ENCODE data around the gene WNT7A. TPM values are rescaled to one million over a fixed set of nuclear protein-coding genes. Genes with fewer than 3 reads are reported as not detected.

Gene WNT7A
- total RNA-seq, 1 donor from 2014 or later = not detected

DNA sequence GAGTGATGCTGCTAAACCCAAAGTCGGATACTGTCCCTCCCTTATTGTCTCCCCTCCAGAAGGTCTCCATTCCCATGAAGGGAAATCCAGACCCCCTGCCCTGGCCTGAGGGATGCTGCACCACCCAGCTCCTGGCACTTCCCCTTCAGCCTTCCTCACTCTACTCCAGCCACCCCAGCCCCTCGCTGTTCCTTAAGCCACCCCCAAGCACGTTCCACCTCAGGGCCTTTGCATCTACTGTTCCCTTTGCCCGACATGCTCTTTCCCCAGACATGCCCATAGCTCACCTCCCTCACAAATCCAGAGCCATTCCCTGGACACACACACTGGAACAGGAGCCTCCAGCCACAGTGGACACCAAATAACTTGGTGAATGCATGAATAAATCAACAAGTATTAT is 8.1 kb downstream of the WNT7A start:
- Histone ChIP-seq H4K20me1 (ENCODE audit: low read depth) (peaks cover 9% of the 10 kb centered on the region), H3K9ac (no peak overlapping the region), H2AFZ (replicated peaks) (no peak overlapping the region), H3K79me2 (ENCODE audit: low read depth) (no peaks in the 10 kb centered on the region), H3F3A (ENCODE audit: low read depth) (no peaks in the 10 kb centered on the region), H3K27ac (no peak overlapping the region), H3K27me3 (peaks cover 97% of the 10 kb centered on the region), H3K36me3 (no peaks in the 10 kb centered on the region), H3K4me2 (no peak overlapping the region), H3K4me1 (peaks cover 5% of the 10 kb centered on the region), H3K9me3 (ENCODE audit: low read depth) (no peaks in the 10 kb centered on the region), H3K4me3 (no peak overlapping the region)
- peaks cover 11% of the 10 kb centered on the region for H3K36me3 Mint-ChIP-seq
- H3K9me3 Mint-ChIP-seq = peaks cover 8% of the 10 kb centered on the region
- H3K27ac Mint-ChIP-seq = no peak overlapping the region
- H3K4me1 Mint-ChIP-seq = peaks cover 37% of the 10 kb centered on the region
- no peak overlapping the region for H3K4me3 Mint-ChIP-seq
- no peak for DNase-seq (ENCODE audit: low spot score)
- TF ChIP-seq EZH2phosphoT487 (IDR thresholded peaks at IDR 0.05) (no peak), EZH2 (IDR thresholded peaks at IDR 0.05) (no peak)
- TF ChIP-seq, protein P1, sequence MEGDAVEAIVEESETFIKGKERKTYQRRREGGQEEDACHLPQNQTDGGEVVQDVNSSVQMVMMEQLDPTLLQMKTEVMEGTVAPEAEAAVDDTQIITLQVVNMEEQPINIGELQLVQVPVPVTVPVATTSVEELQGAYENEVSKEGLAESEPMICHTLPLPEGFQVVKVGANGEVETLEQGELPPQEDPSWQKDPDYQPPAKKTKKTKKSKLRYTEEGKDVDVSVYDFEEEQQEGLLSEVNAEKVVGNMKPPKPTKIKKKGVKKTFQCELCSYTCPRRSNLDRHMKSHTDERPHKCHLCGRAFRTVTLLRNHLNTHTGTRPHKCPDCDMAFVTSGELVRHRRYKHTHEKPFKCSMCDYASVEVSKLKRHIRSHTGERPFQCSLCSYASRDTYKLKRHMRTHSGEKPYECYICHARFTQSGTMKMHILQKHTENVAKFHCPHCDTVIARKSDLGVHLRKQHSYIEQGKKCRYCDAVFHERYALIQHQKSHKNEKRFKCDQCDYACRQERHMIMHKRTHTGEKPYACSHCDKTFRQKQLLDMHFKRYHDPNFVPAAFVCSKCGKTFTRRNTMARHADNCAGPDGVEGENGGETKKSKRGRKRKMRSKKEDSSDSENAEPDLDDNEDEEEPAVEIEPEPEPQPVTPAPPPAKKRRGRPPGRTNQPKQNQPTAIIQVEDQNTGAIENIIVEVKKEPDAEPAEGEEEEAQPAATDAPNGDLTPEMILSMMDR (IDR thresholded peaks at IDR 0.05) = no peak
- H3K27me3 Mint-ChIP-seq (ENCODE audit: insufficient read depth, low read depth) = peaks cover 10% of the 10 kb centered on the region

DNA sequence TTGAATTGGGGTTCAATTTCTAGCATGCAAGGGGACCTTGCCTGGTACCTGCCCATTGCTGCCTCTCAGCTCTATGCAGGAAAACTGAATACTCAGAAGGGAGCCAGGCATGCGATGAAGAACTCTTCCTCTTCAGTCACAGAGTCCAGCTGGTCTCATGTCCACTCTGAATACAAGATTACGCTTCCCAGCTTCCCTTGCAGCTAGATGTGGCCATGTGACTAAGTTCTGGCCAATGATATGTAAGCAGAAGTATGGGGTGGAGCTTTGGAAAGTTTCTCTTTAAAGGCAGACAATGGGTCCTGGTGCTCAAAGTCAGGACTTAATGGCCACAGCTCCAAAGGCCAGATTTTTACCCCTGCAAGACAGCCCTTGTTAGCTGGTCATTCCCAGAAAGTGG is 9.0 kb downstream of the WNT7A start:
- Mint-ChIP-seq H3K27me3 (ENCODE audit: insufficient read depth, low read depth) (peaks cover 5% of the 10 kb centered on the region), H3K9me3 (peaks cover 7% of the 10 kb centered on the region), H3K27ac (no peak overlapping the region), H3K4me1 (peaks cover 37% of the 10 kb centered on the region), H3K36me3 (peaks cover 11% of the 10 kb centered on the region), H3K4me3 (no peak overlapping the region)
- Histone ChIP-seq H3K27ac (no peak overlapping the region), H3F3A (ENCODE audit: low read depth) (no peaks in the 10 kb centered on the region), H2AFZ (replicated peaks) (no peak overlapping the region), H4K20me1 (ENCODE audit: low read depth) (peaks cover 4% of the 10 kb centered on the region), H3K4me1 (peaks cover 5% of the 10 kb centered on the region), H3K79me2 (ENCODE audit: low read depth) (no peaks in the 10 kb centered on the region), H3K9ac (no peak overlapping the region), H3K4me2 (no peak overlapping the region), H3K9me3 (ENCODE audit: low read depth) (no peaks in the 10 kb centered on the region), H3K4me3 (no peak overlapping the region), H3K36me3 (no peaks in the 10 kb centered on the region), H3K27me3 (peaks cover 90% of the 10 kb centered on the region)
- no peak for DNase-seq (ENCODE audit: low spot score)
- TF ChIP-seq EZH2 (IDR thresholded peaks at IDR 0.05) (no peak), EZH2phosphoT487 (IDR thresholded peaks at IDR 0.05) (no peak)
- TF ChIP-seq, protein P1 (IDR thresholded peaks at IDR 0.05) = no peak

DNA sequence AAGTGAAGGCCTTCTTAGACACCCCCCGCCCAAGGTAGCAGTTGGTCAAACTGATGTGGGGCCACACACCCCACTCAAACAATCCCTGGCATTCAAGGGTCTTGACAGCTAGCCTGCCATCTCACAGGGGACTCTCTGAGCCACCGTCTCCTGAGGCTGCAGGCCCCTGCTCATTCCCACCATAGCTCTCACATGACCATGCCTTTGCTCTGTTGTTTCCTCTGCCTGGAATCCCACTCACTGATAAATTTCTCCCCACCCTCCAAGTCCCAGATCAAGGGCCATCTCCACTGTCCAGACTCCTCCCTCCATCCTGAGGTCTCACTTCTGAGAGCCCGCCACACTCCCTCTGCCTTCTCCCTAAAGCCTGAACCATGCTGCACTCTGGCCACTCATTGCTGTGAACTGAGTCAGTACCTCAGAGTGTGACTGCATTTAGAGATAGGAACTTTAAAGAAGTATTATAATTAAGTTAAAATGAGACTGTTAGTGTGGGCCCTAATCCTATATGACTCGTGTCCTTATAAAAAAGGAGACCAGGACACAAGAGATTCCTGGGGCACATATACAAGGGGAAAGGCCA is 10.0 kb downstream of the WNT7A start:
- Histone ChIP-seq H2AFZ (replicated peaks) (no peak overlapping the region), H3K4me1 (peaks cover 5% of the 10 kb centered on the region), H4K20me1 (ENCODE audit: low read depth) (peaks cover 4% of the 10 kb centered on the region), H3F3A (ENCODE audit: low read depth) (no peaks in the 10 kb centered on the region), H3K4me2 (no peak overlapping the region), H3K9ac (no peak overlapping the region), H3K4me3 (no peak overlapping the region), H3K9me3 (ENCODE audit: low read depth) (no peaks in the 10 kb centered on the region), H3K79me2 (ENCODE audit: low read depth) (no peaks in the 10 kb centered on the region), H3K36me3 (no peaks in the 10 kb centered on the region), H3K27ac (no peak overlapping the region), H3K27me3 (peaks cover 80% of the 10 kb centered on the region)
- H3K27ac Mint-ChIP-seq = peak overlapping the region; percentile 33
- no peak overlapping the region for H3K4me3 Mint-ChIP-seq
- no peak for TF ChIP-seq EZH2 (IDR thresholded peaks at IDR 0.05)
- no peak for TF ChIP-seq EZH2phosphoT487 (IDR thresholded peaks at IDR 0.05)
- TF ChIP-seq, protein P1 (IDR thresholded peaks at IDR 0.05) = no peak
- peaks cover 7% of the 10 kb centered on the region for H3K9me3 Mint-ChIP-seq
- peaks cover 2% of the 10 kb centered on the region for H3K27me3 Mint-ChIP-seq (ENCODE audit: insufficient read depth, low read depth)
- peaks cover 34% of the 10 kb centered on the region for H3K4me1 Mint-ChIP-seq
- H3K36me3 Mint-ChIP-seq = peaks cover 11% of the 10 kb centered on the region
- no peak for DNase-seq (ENCODE audit: low spot score)

Measured in neural progenitor cell (in vitro differentiated cells).